ENCODE measurements around the gene NR3C1.

The NR3C1 gene

DNA sequence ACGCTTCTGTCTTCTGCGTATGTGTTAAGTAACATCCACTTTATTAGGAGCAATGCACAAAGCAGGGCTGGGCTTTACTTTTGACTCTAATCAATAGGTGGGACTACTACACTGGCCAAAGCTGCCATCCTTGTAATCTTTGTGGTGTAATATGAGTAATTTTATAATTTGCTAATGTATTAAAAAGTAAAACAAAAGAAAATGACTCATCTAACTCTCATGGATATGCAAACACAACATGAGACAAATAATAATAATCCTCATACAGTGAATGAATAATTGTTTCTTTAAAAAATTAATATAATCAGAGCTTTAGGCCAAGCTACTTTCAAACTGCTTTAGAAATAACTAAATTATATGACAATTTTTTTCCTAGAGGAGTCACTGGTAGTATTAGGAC is 90.7 kb downstream of the NR3C1 start:
- TF ChIP-seq CTCF (IDR thresholded peaks at IDR 0.05) = no peak
- TF ChIP-seq ZFX (IDR thresholded peaks at IDR 0.05; ENCODE audit: borderline replicate concordance) = no peak
- H3K27ac ChIP-seq = no peak overlapping the region

- no peak for TF ChIP-seq CTCF (IDR thresholded peaks at IDR 0.05)
- no peak for TF ChIP-seq ZFX (IDR thresholded peaks at IDR 0.05; ENCODE audit: borderline replicate concordance)
- H3K27ac ChIP-seq = no peak overlapping the region
Measured at GRCh38 chr5:143311955-143312354, 91.5 kb downstream of the NR3C1 start.

DNA sequence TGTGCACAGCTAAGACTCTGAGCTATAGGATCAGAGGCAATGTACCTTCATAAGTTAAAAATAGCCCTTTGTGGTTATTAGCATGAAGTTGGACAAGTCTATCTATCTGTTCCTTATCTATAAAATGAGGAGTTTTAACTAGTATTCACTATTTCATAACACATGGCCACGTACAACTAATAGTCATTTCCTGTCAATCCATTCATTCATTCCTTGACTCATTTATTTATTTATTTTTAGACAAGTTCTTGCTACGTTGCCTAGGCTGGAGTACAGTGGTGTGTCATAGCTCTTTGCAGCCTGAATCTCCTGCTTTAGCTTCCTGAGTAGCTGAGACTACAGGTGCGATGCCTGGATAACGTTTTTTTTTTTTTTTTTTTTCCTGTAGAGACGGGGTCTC is 92.1 kb downstream of the NR3C1 start:
- H3K27ac ChIP-seq = no peak overlapping the region
- no peak for TF ChIP-seq CTCF (IDR thresholded peaks at IDR 0.05)
- TF ChIP-seq ZFX (IDR thresholded peaks at IDR 0.05; ENCODE audit: borderline replicate concordance) = no peak

DNA sequence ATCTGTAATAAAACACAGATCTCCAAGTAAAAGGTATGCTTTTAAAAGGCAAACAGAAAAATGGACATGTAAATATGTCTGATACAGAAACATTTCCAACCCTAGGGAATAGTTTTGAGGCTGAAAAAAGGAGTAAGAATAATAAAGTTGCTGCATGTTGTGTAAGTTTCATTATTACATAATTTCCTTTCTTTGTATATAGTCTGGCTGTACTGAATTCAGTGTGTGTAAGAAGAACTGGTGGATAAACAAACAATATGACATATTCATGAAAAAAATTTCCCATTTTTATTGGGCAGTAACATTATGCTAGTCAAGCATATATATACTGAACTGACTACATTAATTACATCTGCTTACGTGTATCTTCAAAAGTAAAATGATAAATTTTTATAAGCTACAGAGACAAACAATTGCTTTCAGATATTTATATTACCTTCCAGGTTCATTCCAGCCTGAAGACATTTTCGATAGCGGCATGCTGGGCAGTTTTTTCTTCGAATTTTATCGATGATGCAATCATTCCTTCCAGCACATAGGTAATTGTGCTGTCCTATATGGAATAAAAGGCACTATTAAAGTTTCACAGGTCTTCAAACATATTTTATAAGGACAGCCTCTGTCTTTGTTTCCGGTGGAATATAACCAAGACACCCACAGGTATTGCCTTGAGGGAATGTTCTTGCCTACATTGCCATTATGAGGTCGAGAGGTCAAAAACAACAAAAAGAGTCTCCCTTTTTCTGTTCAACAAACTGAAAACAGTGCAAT is 93.6 kb downstream of the NR3C1 start:
- H3K27ac ChIP-seq = no peak overlapping the region
- TF ChIP-seq ZFX (IDR thresholded peaks at IDR 0.05; ENCODE audit: borderline replicate concordance) (no peak), CTCF (IDR thresholded peaks at IDR 0.05) (no peak)

- H3K27ac ChIP-seq = no peak overlapping the region
- TF ChIP-seq ZFX (IDR thresholded peaks at IDR 0.05; ENCODE audit: borderline replicate concordance) (no peak), CTCF (IDR thresholded peaks at IDR 0.05) (no peak)
Measured at GRCh38 chr5:143308731-143309130, 94.8 kb downstream of the NR3C1 start.

DNA sequence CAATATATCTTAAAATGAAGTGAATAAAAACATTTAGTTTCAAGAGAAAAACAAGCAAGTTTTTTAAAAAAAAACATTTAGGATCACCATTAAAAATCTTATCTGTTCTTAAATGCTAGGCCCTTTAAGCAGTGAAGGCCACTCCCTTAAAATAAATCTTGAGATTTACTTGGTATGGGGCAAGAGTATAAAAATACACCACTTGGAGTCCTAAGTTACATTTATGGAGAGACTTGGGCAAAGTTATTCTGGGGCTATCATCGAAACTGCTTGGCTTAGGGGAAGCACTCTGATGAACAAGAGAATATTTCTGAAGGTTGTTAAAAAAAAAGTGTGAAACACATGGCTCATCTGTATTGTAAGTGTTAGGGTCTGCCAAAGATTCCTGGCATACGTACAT is 97.4 kb downstream of the NR3C1 start:
- H3K27ac ChIP-seq = no peak overlapping the region
- TF ChIP-seq ZFX (IDR thresholded peaks at IDR 0.05; ENCODE audit: borderline replicate concordance) (no peak), CTCF (IDR thresholded peaks at IDR 0.05) (no peak)

- no peak overlapping the region for H3K27ac ChIP-seq
- TF ChIP-seq ZFX (IDR thresholded peaks at IDR 0.05; ENCODE audit: borderline replicate concordance) = no peak
- TF ChIP-seq CTCF (IDR thresholded peaks at IDR 0.05) = no peak
Measured at GRCh38 chr5:143304836-143305475, 98.5 kb downstream of the NR3C1 start.

Measured in 22Rv1 (cell line).